GM06990 (cell line): Measurements from ENCODE around the gene IL18.

ENCODE experiments used
- DNase-seq: peaks from one replicate; pipeline ENCODE4 v3.0.0-alpha.2; 2011; ENCODE audit not compliant: insufficient read length; ENCODE audit errors: extremely low read depth
- H3K27me3 ChIP-seq: replicated peaks from 2 replicates; pipeline ENCODE4 v1.6.0; 2011; ENCODE audit warnings: low read length; ENCODE audit not compliant: control insufficient read depth, insufficient read depth
- H3K36me3 ChIP-seq: 2 replicates; pipeline ENCODE4 v1.5.1; 2011; ENCODE audit warnings: low read length; ENCODE audit not compliant: control insufficient read depth, insufficient read depth
- H3K4me3 ChIP-seq: replicated peaks from 2 replicates; pipeline ENCODE4 v1.5.1; 2011; ENCODE audit warnings: low read depth, mild to moderate bottlenecking, control low read depth, low read length
- CTCF ChIP-seq: IDR thresholded peaks from 2 replicates; pipeline ENCODE4 v1.5.1; 2011; ENCODE audit warnings: low read length, control low read depth, mild to moderate bottlenecking, inconsistent platforms; ENCODE audit not compliant: insufficient read depth, poor library complexity, severe bottlenecking

Gene IL18

GRCh38 chr11:112143597-112143996 lies 20.3 kb downstream of the IL18 start:
- no peak for DNase-seq
- Histone ChIP-seq H3K36me3 (no peaks in the 10 kb centered on the region), H3K4me3 (no peak overlapping the region), H3K27me3 (no peaks in the 10 kb centered on the region)
- no peak for TF ChIP-seq CTCF

GRCh38 chr11:112134473-112134872 lies 29.4 kb downstream of the IL18 start:
- Histone ChIP-seq H3K27me3 (no peaks in the 10 kb centered on the region), H3K36me3 (no peaks in the 10 kb centered on the region), H3K4me3 (no peak overlapping the region)
- no peak for DNase-seq
- no peak for TF ChIP-seq CTCF

- Histone ChIP-seq H3K36me3 (no peaks in the 10 kb centered on the region), H3K27me3 (no peaks in the 10 kb centered on the region), H3K4me3 (no peak overlapping the region)
- DNase-seq = no peak
- TF ChIP-seq CTCF = no peak
Measured at GRCh38 chr11:112132737-112133136, 31.2 kb downstream of the IL18 start.

- Histone ChIP-seq H3K27me3 (no peaks in the 10 kb centered on the region), H3K4me3 (no peak overlapping the region), H3K36me3 (no peaks in the 10 kb centered on the region)
- no peak for TF ChIP-seq CTCF
- no peak for DNase-seq
Measured at GRCh38 chr11:112129656-112130055, 34.2 kb downstream of the IL18 start.

- no peak for DNase-seq
- TF ChIP-seq CTCF = no peak
- Histone ChIP-seq H3K36me3 (no peaks in the 10 kb centered on the region), H3K27me3 (no peaks in the 10 kb centered on the region), H3K4me3 (no peak overlapping the region)
Measured at GRCh38 chr11:112128483-112129121, 35.3 kb downstream of the IL18 start.

- H3K4me3 ChIP-seq = no peak overlapping the region
- no peak for DNase-seq
- no peak for TF ChIP-seq CTCF
Measured at GRCh38 chr11:112127056-112127455, 36.8 kb downstream of the IL18 start.

More at GRCh38 chr11:112127056-112127455, 36.8 kb downstream of the IL18 start:
- Histone ChIP-seq H3K36me3 (no peaks in the 10 kb centered on the region), H3K27me3 (no peaks in the 10 kb centered on the region)
